Stimulated activated CD8-positive, alpha-beta memory T cell treated with anti-CD3 and anti-CD28 coated beads, Interleukin-15, amount 100 ng/mL, for 24 hours (primary cell): Measurements from ENCODE around the gene DPH7.
"Not testable (repeated sequence)": the region's sequence is repeated elsewhere in the genome, so short reads cannot be mapped to it uniquely, and the experiment has no call there.

ENCODE experiments used
- DNase-seq: peaks from one replicate; pipeline ENCODE4 v3.0.0-alpha.2; 2020; ENCODE audit warnings: low read depth

Gene DPH7

GRCh38 chr9:137578518-137579258 is at the start of gene DPH7:
TSS of gene DPH7 (minus strand) at chr9:137578925. CDS start at chr9:137578777, 148 bp downstream.
- DNase-seq, result peak; percentile 97

DNA sequence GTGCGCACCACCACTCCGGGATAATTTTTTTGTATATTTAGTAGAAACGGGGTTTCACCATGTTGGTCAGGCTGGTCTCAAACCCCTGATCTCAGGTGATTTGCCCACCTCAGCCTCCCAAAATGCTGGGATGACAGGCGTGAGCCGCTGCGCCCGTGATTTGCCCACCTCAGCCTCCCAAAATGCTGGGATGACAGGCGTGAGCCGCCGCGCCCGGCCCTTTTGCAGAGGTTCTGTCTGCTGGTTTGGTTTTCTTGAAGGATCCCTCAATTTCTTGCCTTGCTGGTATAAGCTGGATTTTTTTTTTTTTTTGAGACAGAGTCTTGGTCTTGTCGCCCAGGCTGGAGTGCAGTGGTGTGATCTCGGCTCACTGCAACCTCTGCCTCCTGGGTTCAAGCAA is 48.7 kb upstream of the DPH7 start:
- not testable (repeated sequence) for DNase-seq

GRCh38 chr9:137626464-137626863 is 47.7 kb upstream of the DPH7 start:
- no peak for DNase-seq

DNA sequence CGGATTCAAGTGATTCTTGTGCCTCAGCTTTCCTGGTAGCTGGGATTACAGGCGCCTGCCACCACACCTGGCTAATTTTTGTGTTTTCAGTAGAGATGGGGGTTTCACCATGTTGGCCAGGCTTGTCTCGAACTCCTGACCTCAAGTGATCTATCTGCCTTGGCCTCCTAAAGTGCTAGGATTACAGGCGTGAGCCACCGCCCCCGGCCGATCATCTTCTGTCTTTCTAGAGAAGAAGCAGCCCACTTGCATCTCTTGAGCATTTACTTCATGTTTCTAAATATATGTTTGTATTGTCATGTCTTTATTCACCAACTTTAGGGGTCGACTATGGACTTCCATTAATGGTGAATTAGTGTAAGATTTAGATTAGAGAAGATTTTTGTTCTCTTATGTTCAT is 43.5 kb upstream of the DPH7 start:
- DNase-seq, result not testable (repeated sequence)

DNA sequence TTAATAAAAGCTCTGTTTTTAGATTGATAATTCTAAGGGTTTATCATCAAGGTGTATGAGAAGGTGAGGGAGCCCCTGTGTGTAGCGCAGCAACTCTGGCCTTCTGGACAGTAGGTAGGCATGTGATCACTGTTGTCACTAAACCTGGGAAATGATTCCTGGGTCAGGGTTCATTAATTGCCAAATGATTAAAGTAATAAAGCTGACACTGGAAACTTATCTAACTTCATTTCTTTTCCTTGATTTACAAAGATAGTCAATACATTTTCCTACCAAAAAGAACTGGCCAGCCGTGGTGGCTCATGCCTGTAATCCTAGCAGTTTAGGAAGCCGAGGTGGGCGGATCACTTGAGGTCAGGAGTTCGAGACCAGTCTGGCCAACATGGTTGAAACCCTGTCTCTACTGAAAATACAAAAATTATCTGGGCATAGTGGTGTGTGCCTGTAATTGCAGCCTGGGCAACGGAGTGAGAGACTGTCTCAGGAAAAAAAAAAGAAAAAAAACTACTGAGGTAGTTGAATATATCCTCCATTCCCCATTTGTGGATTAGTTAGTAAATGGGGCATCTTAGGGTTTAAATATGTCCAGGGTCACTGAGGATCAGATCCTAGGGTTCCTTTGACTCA is 42.5 kb upstream of the DPH7 start:
- no peak for DNase-seq

DNA sequence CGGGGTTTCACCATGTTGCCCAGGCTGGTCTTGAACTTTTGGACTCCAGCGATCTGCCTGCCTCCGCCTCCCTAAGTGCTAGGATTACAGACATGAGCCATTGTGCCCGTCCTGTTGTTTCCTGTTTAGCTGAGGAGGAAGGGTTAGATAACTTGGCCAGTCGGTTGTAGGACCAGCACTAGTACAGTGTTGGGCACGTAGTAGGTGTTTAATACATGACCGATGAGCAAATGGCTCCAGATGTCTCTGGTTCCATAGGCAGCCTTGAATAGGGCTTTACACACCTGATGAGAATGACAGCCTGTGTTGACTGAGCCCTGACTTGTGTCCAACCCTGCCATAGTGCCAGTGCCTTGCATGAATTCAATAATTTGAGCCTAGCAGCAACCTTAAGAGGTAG is 41.9 kb upstream of the DPH7 start:
- DNase-seq, result no peak

DNA sequence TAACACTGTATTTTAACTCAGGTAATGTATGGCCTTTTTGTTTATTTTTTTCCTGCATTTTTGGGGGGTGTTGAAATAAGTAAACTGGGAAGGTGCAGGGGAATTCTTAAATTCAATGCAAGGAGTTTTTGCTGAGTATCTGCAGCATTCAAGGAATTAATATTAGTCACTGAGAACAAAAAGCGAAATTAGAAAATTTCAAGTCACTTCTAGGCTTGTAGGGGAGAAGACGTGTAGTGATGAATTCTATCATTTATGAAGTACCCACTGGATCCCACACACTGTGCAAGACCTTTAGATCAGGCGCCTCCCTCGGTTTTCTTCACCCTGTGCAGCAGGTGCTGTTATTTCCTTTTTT is 41.3 kb upstream of the DPH7 start:
- DNase-seq, result no peak

- DNase-seq, result no peak
These were observed 40.7 kb upstream of the DPH7 start for GRCh38 chr9:137619240-137620047.

DNA sequence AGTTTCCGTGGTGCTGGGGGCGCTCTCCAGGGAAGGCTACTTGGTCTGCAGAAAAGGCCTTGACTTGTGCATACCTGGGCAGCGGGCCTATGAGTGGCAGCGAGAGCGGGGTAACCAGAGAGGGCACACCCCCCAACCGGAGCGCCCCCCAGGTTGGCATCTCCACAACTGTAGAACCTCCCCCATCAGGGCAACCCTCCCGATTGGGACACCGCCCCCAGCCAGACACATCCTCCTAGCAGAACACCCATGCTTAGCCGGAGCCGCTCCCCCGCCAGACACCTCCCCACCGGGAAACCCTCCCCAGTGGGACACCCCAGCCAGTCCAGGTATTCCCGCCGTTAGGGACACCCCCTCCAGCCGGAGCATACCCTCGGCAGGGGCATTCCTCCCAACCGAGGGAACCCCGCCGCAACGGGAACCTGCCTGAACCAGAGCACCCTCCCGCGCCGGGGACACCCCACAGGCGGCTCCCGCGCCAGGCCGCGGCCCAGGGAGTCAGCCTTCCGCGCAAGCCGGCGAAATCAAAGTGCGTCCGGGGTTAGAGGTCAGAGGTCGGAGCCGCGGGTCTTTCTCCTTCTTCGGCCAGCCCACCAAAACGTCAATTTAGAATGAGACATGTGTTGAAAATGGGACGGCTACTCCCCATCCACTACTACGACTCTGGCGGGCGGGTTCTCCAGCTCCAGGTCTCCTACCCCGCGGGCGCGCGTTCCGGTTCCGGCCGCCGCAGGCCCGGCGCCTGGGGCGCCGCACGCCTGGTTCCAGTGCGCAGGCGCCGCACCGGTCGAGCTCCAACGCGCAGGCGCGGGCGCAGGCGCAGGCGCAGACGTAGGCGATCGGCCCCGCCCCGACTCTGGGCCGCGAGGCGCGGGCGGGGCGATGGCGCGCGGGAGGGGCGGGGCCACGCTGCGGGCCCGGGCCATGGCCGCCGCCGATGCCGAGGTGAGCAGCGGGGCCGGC is 39.7 kb upstream of the DPH7 start, which contains the start of gene EHMT1:
EHMT1 (plus strand) TSS at position 901 of the 963 bp plus-strand sequence; CDS start at position 925, 24 bp downstream.
- DNase-seq, result peak; percentile 96

- DNase-seq, result no peak
These were observed 36.7 kb upstream of the DPH7 start for GRCh38 chr9:137615387-137615871.

DNA sequence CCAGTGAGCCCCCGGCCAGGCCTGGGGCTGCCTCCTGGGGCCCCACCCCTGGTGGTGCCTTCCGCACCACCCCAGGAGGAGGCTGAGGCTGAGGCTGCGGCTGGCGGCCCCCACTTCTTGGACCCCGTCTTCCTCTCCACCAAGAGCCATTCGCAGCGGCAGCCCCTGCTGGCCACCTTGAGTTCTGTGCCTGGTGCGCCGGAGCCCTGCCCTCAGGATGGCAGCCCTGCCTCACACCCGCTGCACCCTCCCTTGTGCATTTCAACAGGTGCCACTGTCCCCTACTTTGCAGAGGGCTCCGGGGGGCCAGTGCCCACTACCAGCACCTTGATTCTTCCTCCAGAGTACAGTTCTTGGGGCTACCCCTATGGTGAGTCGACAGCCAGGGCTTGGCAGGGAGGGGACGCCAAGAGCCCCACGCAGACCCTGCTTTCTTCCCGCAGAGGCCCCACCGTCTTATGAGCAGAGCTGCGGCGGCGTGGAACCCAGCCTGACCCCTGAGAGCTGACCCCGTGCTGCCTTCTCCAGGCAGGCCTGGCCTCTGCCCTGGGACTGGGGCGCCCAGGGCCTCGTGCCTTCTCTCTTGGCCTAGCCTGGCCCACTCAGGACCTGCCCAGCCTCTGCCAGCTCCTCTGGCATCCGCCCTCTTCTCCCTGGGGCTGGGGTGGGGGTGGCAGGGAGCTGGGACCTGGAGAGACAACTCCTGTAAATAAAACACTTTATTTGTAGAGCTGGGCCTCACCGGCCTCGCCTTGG is 36.1 kb upstream of the DPH7 start:
- no peak for DNase-seq

- DNase-seq, result no peak
These were observed 35.2 kb upstream of the DPH7 start for GRCh38 chr9:137613738-137614523.

- DNase-seq, result no peak
These were observed 34.5 kb upstream of the DPH7 start for GRCh38 chr9:137613259-137613658.

DNA sequence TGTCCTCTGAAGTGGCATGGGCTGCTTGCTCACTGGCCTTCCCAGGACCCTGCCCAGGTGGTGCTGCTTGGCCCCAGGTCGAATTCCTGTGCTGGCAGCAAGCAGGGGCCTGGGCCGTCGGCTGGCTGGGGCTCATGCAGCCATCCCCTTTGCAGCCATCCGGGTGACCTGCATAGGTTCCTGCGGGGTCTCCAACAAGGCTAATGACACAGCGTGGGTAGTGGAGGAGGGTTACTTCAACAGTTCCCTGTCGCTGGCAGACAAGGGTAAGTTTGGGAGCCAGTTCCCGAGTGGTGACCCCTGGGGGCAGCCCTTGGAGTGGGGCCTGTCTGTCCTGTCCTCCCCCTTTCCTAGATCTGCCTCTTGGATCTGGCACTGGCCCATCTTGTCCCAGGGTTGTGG is 34.0 kb upstream of the DPH7 start:
- DNase-seq, result no peak

- DNase-seq, result no peak
These were observed 33.2 kb upstream of the DPH7 start for GRCh38 chr9:137611623-137612609.

GRCh38 chr9:137610944-137611343 is 32.2 kb upstream of the DPH7 start:
- no peak for DNase-seq

DNA sequence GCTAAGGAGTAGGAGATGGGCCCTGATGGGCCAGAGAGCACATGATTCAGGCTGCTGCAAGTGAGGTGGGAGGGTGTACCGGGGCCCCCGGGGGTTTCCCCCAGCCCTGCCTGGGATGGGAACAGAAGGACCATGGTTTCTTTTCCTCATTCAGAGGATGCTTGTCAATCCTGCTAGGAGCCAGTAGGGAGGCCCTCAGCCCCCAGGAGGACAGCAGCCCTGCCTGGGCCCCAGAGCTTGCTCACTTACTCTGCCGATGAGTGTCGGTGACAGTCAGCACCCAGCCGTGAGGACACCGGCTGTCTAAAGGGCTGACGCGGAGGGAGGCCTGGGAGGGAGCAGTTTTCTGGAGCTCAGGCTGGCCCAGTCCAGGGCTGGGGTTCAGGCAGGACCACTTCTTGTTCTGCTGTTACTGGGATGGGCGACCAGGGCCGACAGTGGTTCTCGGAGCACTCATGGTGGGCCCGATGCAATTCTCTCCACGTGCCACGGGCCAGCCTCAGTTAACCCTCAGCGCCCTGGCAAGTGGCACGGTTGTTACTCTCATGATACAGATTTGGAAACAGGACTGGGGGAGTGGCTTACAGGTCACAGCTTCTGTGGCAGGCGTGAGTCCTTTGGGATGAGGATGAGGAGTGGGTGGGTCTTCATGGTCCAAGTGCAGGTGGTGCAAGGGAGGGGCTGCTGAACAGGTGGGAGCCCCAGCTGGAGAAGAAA is 28.6 kb upstream of the DPH7 start:
- DNase-seq, result no peak

DNA sequence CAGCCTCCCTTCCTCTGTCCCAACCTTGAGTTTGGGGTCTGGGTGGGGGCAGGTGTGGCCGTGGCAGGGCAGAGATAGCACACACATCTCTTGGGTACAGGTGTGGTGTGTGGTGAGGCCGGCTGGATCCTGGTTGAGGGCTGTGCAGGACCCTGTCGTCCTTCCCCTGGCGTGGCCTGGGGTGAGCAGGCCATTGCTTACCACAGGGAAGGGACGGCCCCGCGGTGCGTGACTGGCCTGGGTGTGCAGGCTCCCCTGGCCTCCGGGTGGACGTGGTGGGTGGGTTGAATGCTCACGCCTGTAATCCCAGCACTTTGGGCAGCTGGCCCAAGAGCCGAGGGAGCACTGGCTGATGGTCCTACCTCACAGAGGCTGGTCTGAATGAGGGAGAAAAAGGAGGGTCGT is 28.0 kb upstream of the DPH7 start:
- no peak for DNase-seq
